ENCODE results near the gene CHD9.
A peak's percentile ranks its signal among the peaks of the same experiment; 100 is the strongest.

CHD9 gene

GRCh38 chr16:53091466-53092211 lies 36.8 kb downstream of the CHD9 start:
- DNase-seq (ENCODE audit: low read depth) = peak; percentile 95

DNA sequence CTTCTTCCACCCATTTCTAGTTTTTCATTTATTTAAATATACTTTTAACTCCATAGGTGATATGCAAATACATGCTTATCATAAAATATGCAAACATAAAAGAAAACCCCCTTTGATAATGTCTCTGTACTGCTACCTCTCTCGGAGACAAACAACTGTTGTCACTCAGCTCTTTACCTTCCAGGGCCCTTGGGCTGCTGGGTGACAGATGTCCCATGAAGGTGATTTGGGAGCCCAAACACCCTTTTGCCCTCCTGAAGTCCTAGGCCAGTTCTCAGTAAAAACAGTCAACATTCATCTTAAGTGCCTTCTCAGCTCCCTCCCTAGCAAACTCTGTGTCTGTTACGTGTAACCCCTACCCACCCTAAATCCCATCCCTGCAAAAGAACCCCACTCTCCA lies 37.5 kb downstream of the CHD9 start:
- no peak for DNase-seq (ENCODE audit: low read depth)

GRCh38 chr16:53093162-53093744 lies 38.5 kb downstream of the CHD9 start:
- no peak for DNase-seq (ENCODE audit: low read depth)

DNA sequence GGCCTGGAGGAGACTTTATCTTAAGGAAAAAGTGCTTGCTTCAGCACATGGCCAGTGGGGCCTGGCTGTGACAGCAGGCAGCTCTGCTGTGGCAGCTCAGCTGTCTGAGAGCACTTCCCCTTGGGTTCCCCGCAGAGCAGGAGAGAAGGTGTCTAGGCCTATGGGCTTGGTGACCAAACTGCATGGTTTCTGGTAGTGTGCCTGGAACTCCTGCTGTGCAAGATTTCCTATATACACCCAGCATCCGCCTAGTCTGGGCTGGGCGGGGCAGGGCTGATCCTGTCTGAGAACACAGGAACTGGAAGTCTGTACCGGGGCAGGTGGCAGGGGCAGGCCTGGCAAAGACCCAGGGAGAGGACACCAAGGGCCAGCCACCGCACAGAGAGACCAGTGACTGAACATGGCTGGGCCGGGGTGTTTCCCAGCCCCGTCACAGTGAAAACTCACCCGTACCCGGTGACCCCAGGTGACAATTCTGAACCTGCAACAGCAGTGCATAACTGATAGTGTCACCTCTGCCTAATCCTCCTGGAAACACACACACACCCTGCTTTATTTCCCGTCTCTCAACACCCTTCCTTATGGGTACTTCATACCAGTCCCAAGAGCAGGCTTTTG lies 39.3 kb downstream of the CHD9 start:
- DNase-seq (ENCODE audit: low read depth) = peak; percentile 18

DNA sequence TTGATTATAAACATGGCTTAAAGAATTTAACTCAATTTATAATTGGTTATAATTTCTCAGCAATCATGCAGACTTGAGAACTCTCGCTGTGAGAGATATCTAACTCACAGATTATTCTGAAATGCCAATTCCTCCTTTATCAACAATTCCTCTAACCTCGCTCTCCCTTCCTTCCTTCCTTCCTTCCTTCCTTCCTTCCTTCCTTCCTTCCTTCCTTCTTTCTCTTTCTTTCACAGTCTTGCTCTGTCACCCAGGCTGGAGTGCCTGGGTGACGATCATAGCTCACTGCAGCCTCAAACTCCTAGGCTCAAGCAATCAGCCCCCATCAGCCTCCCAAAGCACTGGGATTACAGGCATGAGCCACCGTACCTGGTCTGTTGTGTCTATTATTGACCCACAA lies 42.4 kb downstream of the CHD9 start:
- DNase-seq (ENCODE audit: low read depth) = no peak

GRCh38 chr16:53098526-53099317 lies 43.9 kb downstream of the CHD9 start:
- peak; percentile 94 for DNase-seq (ENCODE audit: low read depth)

DNA sequence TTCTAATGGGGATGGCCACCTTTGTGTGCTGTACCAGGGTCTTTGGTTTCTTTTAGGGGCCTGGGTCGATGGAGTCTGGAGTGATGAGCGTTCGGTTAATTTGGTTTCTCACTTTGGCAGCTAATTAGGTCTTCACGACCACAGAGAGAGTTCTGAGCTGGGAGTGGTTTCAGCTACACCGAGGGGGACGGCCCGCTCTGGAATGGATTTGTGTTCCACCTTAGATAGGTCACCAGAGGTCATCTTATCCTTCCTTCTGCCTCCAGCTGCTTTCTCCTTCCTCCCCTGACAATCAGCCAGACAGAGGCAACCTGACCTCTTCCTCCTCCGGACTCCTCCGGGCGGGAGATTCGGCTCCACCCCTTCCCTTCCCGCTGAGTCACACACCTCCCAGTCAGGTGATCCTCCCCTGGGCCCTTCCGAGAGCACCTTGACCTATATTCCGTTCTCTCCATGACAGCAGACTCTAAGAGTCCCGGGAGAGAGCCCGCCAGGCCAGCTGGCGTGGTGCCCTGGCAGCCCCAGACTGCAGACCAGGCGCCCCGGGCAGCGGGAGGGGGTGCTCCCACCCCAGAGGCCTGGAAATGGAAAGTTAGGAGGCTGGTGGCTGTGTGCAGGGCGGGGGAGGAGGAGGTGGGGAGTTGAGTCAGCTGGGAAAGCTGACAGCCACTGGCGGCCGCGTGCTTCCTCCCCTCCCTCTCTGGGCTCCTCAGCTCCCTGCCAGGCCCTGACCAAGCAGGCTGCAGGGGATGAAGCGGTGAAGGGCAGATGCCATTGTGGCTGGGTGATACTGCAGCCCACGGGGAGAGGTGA lies 44.7 kb downstream of the CHD9 start:
- peak; percentile 95 for DNase-seq (ENCODE audit: low read depth)

DNA sequence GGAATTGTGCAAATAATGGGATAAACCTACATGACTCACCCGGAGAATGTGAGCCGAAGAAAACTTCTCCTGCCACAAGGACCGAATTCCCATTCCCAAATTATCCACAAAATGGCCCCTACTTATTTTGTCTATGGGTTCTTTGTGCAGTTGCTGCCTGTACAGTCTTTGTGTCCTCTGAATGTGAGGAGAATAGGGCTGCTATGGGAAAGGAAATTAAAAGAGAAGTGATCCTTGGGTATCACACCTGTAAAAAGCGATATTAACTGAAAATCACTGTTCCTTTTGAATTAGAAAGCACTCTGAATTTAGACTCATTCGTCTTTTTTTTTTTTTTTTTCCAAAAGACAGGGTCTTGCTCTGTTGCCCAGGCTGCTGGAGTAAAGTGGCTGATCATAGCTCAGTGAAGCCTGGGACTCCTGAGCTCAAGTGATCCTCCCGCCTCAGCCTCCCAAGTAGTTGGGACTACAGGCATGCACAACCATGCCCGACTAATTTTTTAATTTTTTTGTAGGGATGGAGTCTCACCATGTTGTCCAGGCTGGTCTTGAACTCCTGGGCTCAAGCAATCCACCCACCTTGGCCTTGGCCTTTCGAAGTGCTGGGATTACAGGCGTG lies 45.4 kb downstream of the CHD9 start:
- DNase-seq (ENCODE audit: low read depth) = no peak

- DNase-seq (ENCODE audit: low read depth) = no peak
Observed at GRCh38 chr16:53100889-53101288, 46.1 kb downstream of the CHD9 start.

DNA sequence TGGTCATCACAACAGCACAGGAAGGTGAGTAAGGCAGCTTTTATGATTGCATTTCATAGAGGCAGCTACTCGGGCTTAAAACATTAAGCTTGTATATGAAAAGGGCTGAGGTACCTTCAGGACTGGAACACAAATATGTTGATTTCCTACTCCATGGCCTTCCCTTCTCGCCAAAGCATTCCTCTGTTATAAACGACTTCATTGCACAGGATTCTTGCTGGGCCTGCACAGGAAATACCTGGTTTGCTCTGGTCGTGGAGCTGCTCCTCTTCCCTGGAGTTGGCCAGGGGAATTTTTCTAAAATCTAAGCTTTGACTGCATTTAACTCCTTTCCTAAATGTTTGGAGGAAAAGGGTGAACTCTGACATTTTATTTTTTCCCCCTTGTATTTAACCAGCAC lies 49.0 kb downstream of the CHD9 start:
- peak; percentile 52 for DNase-seq (ENCODE audit: low read depth)

GRCh38 chr16:53105565-53105964 lies 50.8 kb downstream of the CHD9 start:
- DNase-seq (ENCODE audit: low read depth) = no peak

DNA sequence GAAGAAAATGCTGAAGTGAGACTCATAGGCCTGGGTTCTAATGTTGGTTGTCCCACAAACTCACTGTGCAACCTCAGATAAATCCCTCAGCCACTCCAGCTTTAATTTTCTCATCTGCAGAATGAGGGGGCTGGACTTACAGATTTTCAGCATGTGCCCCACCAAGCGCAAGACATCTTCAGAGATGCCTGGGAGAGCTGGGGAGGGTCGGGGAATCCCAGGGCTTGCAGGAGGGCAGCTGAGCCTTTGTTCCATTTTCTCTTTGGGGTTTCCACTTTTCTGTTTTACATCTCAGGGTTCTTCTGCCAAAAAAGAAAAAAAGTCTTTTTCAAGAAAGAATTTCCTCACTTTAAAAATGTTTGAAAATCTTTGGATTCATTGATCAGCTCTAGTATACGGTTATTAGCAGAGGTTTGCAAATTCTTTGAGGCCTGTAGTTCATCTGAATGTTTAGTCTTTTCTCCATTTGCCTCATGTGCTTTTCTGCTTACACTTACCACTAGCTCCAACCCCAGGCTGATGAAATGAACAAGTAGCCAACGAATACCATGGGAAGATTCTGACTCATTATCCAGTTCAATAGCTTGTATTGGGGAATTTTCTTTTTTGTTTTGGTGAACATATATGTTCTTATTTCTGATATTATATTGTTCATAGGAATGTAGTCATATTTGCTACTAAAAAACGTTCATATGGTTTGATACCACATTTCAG lies 56.4 kb downstream of the CHD9 start:
- no peak for DNase-seq (ENCODE audit: low read depth)

GRCh38 chr16:53112015-53112414 lies 57.2 kb downstream of the CHD9 start:
- no peak for DNase-seq (ENCODE audit: low read depth)

DNA sequence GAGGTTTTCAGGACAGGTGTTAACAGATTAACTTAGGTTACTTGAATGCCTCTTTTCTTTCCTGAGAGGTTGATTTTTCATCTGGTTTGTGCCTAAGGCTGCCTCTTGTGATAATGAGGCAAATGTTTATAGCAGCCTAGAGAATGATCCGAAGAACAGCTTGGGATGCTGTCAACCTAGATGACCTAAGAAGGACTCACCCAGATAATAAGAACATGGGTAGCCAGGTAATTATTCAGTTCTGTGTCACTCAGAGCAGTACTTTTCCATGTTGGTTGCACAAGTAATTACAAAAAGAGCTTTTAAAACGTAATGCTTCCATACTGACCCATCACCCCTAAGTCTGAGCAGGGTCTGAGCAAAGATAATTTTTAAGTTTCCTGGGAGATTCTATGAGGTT lies 60.3 kb downstream of the CHD9 start:
- no peak for DNase-seq (ENCODE audit: low read depth)

GRCh38 chr16:53115773-53116172 lies 61.0 kb downstream of the CHD9 start:
- DNase-seq (ENCODE audit: low read depth) = no peak

DNA sequence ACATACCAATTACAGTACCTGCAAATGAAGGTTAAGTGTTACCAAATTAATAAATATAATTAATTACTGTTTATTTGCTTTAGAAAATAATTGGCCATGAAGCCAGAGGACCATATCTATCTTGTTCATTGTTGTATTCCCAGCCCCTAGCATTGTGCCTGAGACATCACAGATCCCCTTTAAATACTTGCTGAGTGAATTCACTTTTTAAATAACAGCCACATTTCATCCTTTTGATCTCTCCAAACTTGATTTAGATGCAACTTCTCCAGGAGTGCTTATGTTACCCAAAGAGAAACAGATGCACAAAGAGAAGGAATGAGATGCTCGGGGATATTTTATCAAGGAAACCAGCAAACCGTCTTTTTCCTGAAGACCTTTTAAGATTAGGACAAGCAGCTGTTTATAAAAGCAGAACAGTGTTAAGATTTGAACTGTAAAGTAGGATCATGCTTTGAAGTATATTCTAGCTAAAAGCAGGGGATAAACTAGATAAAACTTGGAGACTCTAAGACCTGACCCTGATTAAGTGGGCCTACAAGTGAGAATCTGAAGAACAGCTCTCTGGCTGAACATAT lies 66.3 kb downstream of the CHD9 start:
- DNase-seq (ENCODE audit: low read depth) = no peak

- no peak for DNase-seq (ENCODE audit: low read depth)
Observed at GRCh38 chr16:53121661-53122060, 66.9 kb downstream of the CHD9 start.

GRCh38 chr16:53123747-53124146 lies 69.0 kb downstream of the CHD9 start:
- peak; percentile 78 for DNase-seq (ENCODE audit: low read depth)

- no peak for DNase-seq (ENCODE audit: low read depth)
Observed at GRCh38 chr16:53126390-53126789, 71.6 kb downstream of the CHD9 start.

Data from EH (cell line).